Prostate gland (tissue), 2 donors: ENCODE measurements around the gene IFT81. TPM values are rescaled to one million over a fixed set of nuclear protein-coding genes. Genes with fewer than 3 reads are reported as not detected.

Experiments
- DNase-seq: peaks from one replicate; pipeline ENCODE4 v3.0.0-alpha.2; 2019; ENCODE audit warnings: low spot score
- H3K27ac ChIP-seq, 2 donors: fragments of 200-600 bp; sonication (generic); 2 replicates each; pipeline ENCODE4 v1.5.1; 2017 to 2019
- H3K27me3 ChIP-seq: fragments of 200-600 bp; sonication (generic); replicated peaks from 2 replicates; pipeline ENCODE4 v1.5.1; 2019; ENCODE audit not compliant: insufficient read depth
- H3K36me3 ChIP-seq, 2 donors: fragments of 200-600 bp; sonication (generic); 1 replicate in 1 of 2; 2 replicates in 1 of 2; pipeline versions ENCODE4 v1.5.1 to v1.8.1; 2017 to 2019
- H3K4me1 ChIP-seq: fragments of 200-600 bp; sonication (generic); replicated peaks from 2 replicates; pipeline ENCODE4 v1.5.1; 2019
- H3K4me3 ChIP-seq, 2 donors: fragments of 200-600 bp; sonication (generic); 2 replicates each; pipeline ENCODE4 v1.5.1; 2017 to 2019
- H3K9me3 ChIP-seq: fragments of 200-600 bp; sonication (generic); 2 replicates; pipeline ENCODE4 v1.5.1; 2017
- POLR2A ChIP-seq: fragments of 450-650 bp; IDR thresholded peaks from one replicate; pipeline ENCODE4 v1.6.1; 2016; ENCODE audit warnings: antibody characterized with exemption, mild to moderate bottlenecking
- POLR2AphosphoS5 ChIP-seq: sonication (generic); formaldehyde crosslinking; IDR thresholded peaks from one replicate; pipeline ENCODE4 v1.6.1; 2017; ENCODE audit warnings: antibody characterized with exemption
- WGBS: methylation state at CpG from one replicate; pipeline ENCODE4 v1.1.5; 2018; 5-methylcytosine and 5-hydroxymethylcytosine counted together
- intact Hi-C: fragments of 100-400 bp; cut with DNase I; formaldehyde crosslinking; loops from one replicate; pipeline ENCODE4 v1.14.2; 2022
- total RNA-seq, 2 donors: library from RNA; depleted of rRNA; stranded (reverse); fragments of >200 nt; gene quantifications; one replicate each; pipeline ENCODE4 v1.1.0, GENCODE V29; 2016
- TF ChIP-seq, protein P1 (sequence below), 4 experiments: fragments of 200-600 bp in 2 of 4; fragments of 450-650 bp in 2 of 4; sonication (generic) in 2 of 4; IDR thresholded peaks; 1 replicate in 3 of 4; 2 replicates in 1 of 4; pipeline ENCODE4 v1.5.1; 2016 to 2019; ENCODE audit warnings: antibody characterized with exemption in 4 of 4, mild to moderate bottlenecking in 2 of 4, moderate library complexity in 2 of 4

The IFT81 gene
- total RNA-seq, 2 donors from 2014 or later = 11.2 to 16.1 TPM

DNA sequence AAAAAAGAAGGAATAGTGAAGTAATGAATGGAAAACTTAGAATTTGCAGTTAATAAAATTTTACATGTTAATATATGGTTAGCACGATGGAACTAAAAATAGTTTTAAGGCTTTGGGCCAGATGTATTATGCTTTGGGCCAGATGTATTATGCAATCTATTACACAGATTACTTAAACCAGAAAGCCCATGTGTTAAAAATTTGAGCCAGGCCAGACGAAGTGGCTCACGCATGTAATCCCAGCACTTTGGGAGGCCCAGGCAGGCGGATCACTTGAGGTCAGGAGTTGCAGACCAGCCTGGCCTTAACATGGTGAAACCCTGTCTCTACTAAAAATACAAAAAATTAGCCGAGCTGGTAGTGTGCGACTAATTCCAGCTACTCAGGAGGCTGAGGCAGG is 17.2 kb downstream of the IFT81 start:
- no peak for DNase-seq
- Histone ChIP-seq H3K4me1 (no peaks in the 10 kb centered on the region), H3K9me3 (no peaks in the 10 kb centered on the region), H3K27ac (peak overlapping the region in 1 of 2 donors; percentile 24), H3K27me3 (no peaks in the 10 kb centered on the region), H3K36me3 (no peaks in the 10 kb centered on the region), H3K4me3 (no peak overlapping the region)
- TF ChIP-seq, protein P1, sequence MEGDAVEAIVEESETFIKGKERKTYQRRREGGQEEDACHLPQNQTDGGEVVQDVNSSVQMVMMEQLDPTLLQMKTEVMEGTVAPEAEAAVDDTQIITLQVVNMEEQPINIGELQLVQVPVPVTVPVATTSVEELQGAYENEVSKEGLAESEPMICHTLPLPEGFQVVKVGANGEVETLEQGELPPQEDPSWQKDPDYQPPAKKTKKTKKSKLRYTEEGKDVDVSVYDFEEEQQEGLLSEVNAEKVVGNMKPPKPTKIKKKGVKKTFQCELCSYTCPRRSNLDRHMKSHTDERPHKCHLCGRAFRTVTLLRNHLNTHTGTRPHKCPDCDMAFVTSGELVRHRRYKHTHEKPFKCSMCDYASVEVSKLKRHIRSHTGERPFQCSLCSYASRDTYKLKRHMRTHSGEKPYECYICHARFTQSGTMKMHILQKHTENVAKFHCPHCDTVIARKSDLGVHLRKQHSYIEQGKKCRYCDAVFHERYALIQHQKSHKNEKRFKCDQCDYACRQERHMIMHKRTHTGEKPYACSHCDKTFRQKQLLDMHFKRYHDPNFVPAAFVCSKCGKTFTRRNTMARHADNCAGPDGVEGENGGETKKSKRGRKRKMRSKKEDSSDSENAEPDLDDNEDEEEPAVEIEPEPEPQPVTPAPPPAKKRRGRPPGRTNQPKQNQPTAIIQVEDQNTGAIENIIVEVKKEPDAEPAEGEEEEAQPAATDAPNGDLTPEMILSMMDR (IDR thresholded peaks at IDR 0.05) = no peak
- TF ChIP-seq POLR2A (no peak), POLR2AphosphoS5 (no peak)
- intact Hi-C loops = no loop called here
- WGBS = 61% methylated on average over 6 of the region's 6 CpGs

DNA sequence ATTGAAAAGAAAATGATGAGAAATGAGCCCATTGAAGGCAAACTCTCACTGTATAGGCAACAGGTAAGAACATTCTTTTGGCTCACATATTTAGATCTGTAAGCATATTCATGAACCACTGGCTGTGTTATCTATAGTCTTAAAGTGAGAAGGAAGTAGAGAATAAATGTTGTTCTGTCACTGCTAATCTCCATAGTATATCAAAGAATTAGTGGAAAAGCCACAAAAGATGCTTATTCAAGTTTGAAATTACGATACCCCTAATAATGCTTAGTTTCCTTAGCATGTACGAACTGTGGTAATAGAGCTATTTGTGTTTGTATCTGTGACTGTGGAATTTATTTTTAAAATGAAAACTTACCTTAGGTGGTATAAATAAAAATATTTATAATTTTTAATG is 22.8 kb downstream of the IFT81 start:
- H3K27me3 ChIP-seq = no peaks in the 10 kb centered on the region
- H3K36me3 ChIP-seq = no peaks in the 10 kb centered on the region
- DNase-seq = no peak
- intact Hi-C loops = no loop called here
- no peaks in the 10 kb centered on the region for H3K9me3 ChIP-seq
- TF ChIP-seq, protein P1 (IDR thresholded peaks at IDR 0.05) = no peak
- TF ChIP-seq POLR2A = no peak
- no peak for TF ChIP-seq POLR2AphosphoS5
- no peaks in the 10 kb centered on the region for H3K4me1 ChIP-seq
- no peak overlapping the region for H3K4me3 ChIP-seq
- H3K27ac ChIP-seq = no peak overlapping the region
- WGBS = 96% methylated on average over 2 of the region's 2 CpGs

- Histone ChIP-seq H3K4me1 (no peaks in the 10 kb centered on the region), H3K36me3 (no peaks in the 10 kb centered on the region), H3K27me3 (no peaks in the 10 kb centered on the region), H3K27ac (no peak overlapping the region), H3K4me3 (no peak overlapping the region), H3K9me3 (no peaks in the 10 kb centered on the region)
- 92% methylated on average over 10 of the region's 10 CpGs for WGBS
- intact Hi-C loops = no loop called here
- no peak for DNase-seq
- no peak for TF ChIP-seq POLR2A
- no peak for TF ChIP-seq POLR2AphosphoS5
Measured at GRCh38 chr12:110149086-110149660, 25.0 kb downstream of the IFT81 start.

GRCh38 chr12:110156766-110157165 is 32.6 kb downstream of the IFT81 start:
- peaks cover 0 to 2% of the 10 kb centered on the region in 2 donors for H3K36me3 ChIP-seq
- no peaks in the 10 kb centered on the region for H3K4me1 ChIP-seq
- H3K4me3 ChIP-seq = no peak overlapping the region
- intact Hi-C loops = no loop called here
- no peak for DNase-seq
- no peaks in the 10 kb centered on the region for H3K27me3 ChIP-seq
- no peaks in the 10 kb centered on the region for H3K9me3 ChIP-seq
- TF ChIP-seq, protein P1 (IDR thresholded peaks at IDR 0.05) = no peak
- TF ChIP-seq POLR2AphosphoS5 (no peak), POLR2A (no peak)
- no peak overlapping the region for H3K27ac ChIP-seq
- WGBS = 96% methylated on average over 2 of the region's 2 CpGs

DNA sequence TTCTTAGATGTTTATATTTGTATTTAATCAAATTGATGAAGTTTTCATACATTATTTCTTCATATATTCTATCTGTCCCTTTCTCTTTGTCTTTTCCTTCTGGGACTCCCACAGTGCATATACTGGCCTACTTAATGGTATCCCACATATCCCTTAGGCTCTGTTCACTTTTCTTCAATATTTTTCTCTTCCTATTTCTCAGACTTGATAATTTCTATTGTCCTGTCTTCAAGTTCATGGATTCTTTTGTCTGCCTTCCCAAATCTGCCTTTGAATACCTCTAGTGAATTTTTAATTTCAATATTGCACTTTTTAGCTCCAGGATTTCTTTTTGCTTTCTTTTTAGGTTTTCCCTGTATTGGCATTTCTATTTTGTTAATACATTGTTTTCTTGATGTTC is 33.4 kb downstream of the IFT81 start:
- Histone ChIP-seq H3K4me1 (no peaks in the 10 kb centered on the region), H3K27me3 (no peaks in the 10 kb centered on the region), H3K9me3 (no peaks in the 10 kb centered on the region), H3K4me3 (no peak overlapping the region), H3K27ac (no peak overlapping the region), H3K36me3 (peaks cover 0 to 2% of the 10 kb centered on the region in 2 donors)
- no peak for DNase-seq
- TF ChIP-seq POLR2AphosphoS5 = no peak
- no peak for TF ChIP-seq POLR2A
- TF ChIP-seq, protein P1 (IDR thresholded peaks at IDR 0.05) = no peak
- intact Hi-C loops = no loop called here
